Measurements from ENCODE around the gene DHX32. TPM values are rescaled to one million over a fixed set of nuclear protein-coding genes. Genes with fewer than 3 reads are reported as not detected.
"Not testable (repeated sequence)": the region's sequence is repeated elsewhere in the genome, so short reads cannot be mapped to it uniquely, and the experiment has no call there.

Gene DHX32
- total and polyA plus RNA-seq, 2 of the 4 experiments (the other 2 are of a cell fraction): 15.6 to 27.8 TPM

GRCh38 chr10:125892402-125892801 lies 11.3 kb upstream of the DHX32 start:
- H3K4me1 ChIP-seq (ENCODE audit: control insufficient read depth, insufficient read depth, low read length); H3K9me3 ChIP-seq (ENCODE audit: control insufficient read depth, insufficient read depth, low read length); H4K20me1 ChIP-seq (ENCODE audit: insufficient read depth, low read length); H2AK5ac ChIP-seq (ENCODE audit: low read depth, low read length); POLR2A ChIA-PET (ENCODE audit: unreplicated experiment); H4K91ac ChIP-seq (ENCODE audit: insufficient read depth, low read depth, low read length); BruUV-seq (replicated peaks); H2BK15ac ChIP-seq (ENCODE audit: low read depth, low read length); in situ Hi-C loops (cut with MboI; ENCODE audit: low sequenced_read_pairs); H3K4me3 ChIP-seq (ENCODE audit: insufficient read depth, low read depth, low read length); H2BK20ac ChIP-seq (ENCODE audit: low read depth, low read length); H3K9me1 ChIP-seq (ENCODE audit: insufficient read depth, low read length); H3K36me3 ChIP-seq (ENCODE audit: control insufficient read depth, insufficient read depth, low read length); CTCF ChIA-PET; H3K4me2 ChIP-seq (ENCODE audit: low read depth, low read length); H2BK5ac ChIP-seq (ENCODE audit: low read depth, low read length, poor library complexity, severe bottlenecking); H3K9ac ChIP-seq (ENCODE audit: low read depth, low read length); H3K23ac ChIP-seq (ENCODE audit: low read depth, low read length); H3K18ac ChIP-seq (ENCODE audit: low read depth, low read length); H2BK120ac ChIP-seq (ENCODE audit: low read depth, low read length); DNase-seq; ATAC-seq (ENCODE audit: low read depth); dilution Hi-C loops (cut with HindIII; ENCODE audit: low sequenced_read_pairs, unreplicated experiment); H4K5ac ChIP-seq (ENCODE audit: low read depth, low read length); H3K14ac ChIP-seq (replicated peaks; ENCODE audit: low read depth, low read length); H2AFZ ChIP-seq (replicated peaks; ENCODE audit: low read length, poor library complexity); H3K79me1 ChIP-seq (ENCODE audit: low read depth in 1 of 2, low read length in 2 of 2); H3K27me3 ChIP-seq (ENCODE audit: control insufficient read depth, insufficient read depth, low read length); H3K4ac ChIP-seq (ENCODE audit: low read depth, low read length); H2AK9ac ChIP-seq (replicated peaks; ENCODE audit: low read depth, low read length, poor library complexity); H4K8ac ChIP-seq (ENCODE audit: low read depth in 2 of 2, low read length in 2 of 2); intact Hi-C loops (cut with micrococcal nuclease); H3K56ac ChIP-seq (ENCODE audit: extremely low read depth, insufficient read depth, low read length); H3K27ac ChIP-seq (ENCODE audit: insufficient read depth, low read length): not testable (repeated sequence)
- WGBS, 2 experiments (ENCODE audit: extremely low coverage in 2 of 2, insufficient read length in 1 of 2): 94% methylated on average over 3 of the region's 5 CpGs; no CpG with 5 or more reads in 1 of the 2 experiments

DNA sequence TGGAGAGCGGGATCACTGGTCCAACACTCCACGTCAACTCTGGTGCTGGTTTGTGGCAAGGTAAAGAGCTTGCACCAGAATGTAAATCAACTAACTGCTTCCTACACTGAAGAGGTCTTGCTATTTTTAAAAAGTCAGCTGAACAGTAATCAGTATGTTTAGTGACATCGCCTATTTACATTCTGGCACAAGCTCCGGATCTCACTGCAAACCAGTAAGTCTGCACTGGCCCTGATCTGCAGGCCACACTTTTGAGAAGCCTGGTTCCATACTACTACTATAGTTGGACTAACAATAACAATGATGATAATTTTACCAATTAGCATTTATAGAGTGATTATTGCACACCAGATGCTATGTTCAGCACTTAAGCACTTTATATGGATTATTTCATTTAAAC lies 8.3 kb upstream of the DHX32 start:
- H3K4me3 ChIP-seq (ENCODE audit: insufficient read depth, low read depth, low read length); BruUV-seq (replicated peaks); in situ Hi-C loops (cut with MboI; ENCODE audit: low sequenced_read_pairs); H2BK120ac ChIP-seq (ENCODE audit: low read depth, low read length); H3K9me3 ChIP-seq (ENCODE audit: control insufficient read depth, insufficient read depth, low read length); H2BK15ac ChIP-seq (ENCODE audit: low read depth, low read length); H4K8ac ChIP-seq (ENCODE audit: low read depth in 2 of 2, low read length in 2 of 2); POLR2A ChIA-PET (ENCODE audit: unreplicated experiment); H3K4me2 ChIP-seq (ENCODE audit: low read depth, low read length); H2AK9ac ChIP-seq (replicated peaks; ENCODE audit: low read depth, low read length, poor library complexity); H4K20me1 ChIP-seq (ENCODE audit: insufficient read depth, low read length); H4K91ac ChIP-seq (ENCODE audit: insufficient read depth, low read depth, low read length); H3K27me3 ChIP-seq (ENCODE audit: control insufficient read depth, insufficient read depth, low read length); H3K56ac ChIP-seq (ENCODE audit: extremely low read depth, insufficient read depth, low read length); H3K14ac ChIP-seq (replicated peaks; ENCODE audit: low read depth, low read length); H3K9me1 ChIP-seq (ENCODE audit: insufficient read depth, low read length); H4K5ac ChIP-seq (ENCODE audit: low read depth, low read length); H2AK5ac ChIP-seq (ENCODE audit: low read depth, low read length); H3K4me1 ChIP-seq (ENCODE audit: control insufficient read depth, insufficient read depth, low read length); CTCF ChIA-PET; intact Hi-C loops (cut with micrococcal nuclease); H3K23ac ChIP-seq (ENCODE audit: low read depth, low read length); H3K36me3 ChIP-seq (ENCODE audit: control insufficient read depth, insufficient read depth, low read length); H3K18ac ChIP-seq (ENCODE audit: low read depth, low read length); dilution Hi-C loops (cut with HindIII; ENCODE audit: low sequenced_read_pairs, unreplicated experiment); H2AFZ ChIP-seq (replicated peaks; ENCODE audit: low read length, poor library complexity); H2BK5ac ChIP-seq (ENCODE audit: low read depth, low read length, poor library complexity, severe bottlenecking); H3K27ac ChIP-seq (ENCODE audit: insufficient read depth, low read length); H2BK20ac ChIP-seq (ENCODE audit: low read depth, low read length); H3K9ac ChIP-seq (ENCODE audit: low read depth, low read length); DNase-seq; H3K4ac ChIP-seq (ENCODE audit: low read depth, low read length): not testable (repeated sequence)
- no CpG with 5 or more reads among the region's 4 CpGs for WGBS, 2 experiments (ENCODE audit: extremely low coverage in 2 of 2, insufficient read length in 1 of 2)
- H3K79me1 ChIP-seq (ENCODE audit: low read depth in 1 of 2, low read length in 2 of 2): peaks cover 8 to 23% of the 10 kb centered on the region in 2 experiments; a peak in 3 of 4 replicates
- peak; percentile 75 for ATAC-seq (ENCODE audit: low read depth)

All from IMR-90 (cell line).